ENCODE results near the gene VWA3A.

The VWA3A gene

DNA sequence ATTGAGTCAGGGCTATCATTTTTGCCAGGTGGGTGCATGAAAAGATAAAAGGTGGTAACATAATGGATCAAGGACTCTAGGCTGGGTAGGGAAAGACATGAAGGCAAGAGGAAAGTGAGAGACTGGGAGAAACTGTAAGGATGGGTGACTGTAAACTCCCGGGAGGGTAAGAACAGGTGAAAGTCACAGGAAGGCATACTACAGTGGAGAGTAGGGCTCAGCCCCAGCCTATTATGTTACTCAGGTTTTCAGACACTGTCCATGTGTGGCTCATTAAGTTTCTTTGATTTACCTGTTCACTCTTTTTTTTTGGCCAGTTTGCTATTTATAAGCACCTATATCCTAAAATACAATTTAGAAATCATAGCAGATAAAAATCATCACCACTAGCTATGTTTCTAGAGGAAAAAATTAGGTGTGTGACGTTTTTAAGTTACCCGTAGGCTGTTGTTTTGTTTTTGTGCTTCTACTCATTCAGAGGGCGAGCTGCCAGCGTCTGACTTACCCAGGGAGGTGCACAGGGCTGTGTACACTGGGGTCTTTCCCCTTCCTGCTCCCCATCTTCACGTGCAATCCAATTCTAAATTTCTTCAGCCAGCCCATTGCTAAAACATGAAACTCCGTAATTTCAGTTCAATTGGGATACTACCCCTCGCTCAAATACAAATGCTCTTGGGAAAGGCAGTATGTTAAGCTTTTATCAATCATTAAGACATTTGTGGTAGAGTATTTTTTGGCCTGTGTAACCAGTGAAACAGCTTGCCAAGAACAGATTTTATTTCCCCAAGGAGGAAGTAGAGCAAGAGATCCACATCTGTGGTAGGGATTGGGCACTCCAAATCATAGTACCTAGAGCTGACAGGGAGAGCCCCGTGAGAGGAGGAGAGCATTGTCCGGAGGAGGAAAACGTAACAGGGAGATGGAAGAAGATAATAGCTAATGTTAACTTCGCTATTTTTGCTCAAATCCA lies 21.7 kb upstream of the VWA3A start:
- H3K27me3 ChIP-seq (ENCODE audit: control insufficient read depth, insufficient read depth, low read length): no peaks in the 10 kb centered on the region
- H3K36me3 ChIP-seq (ENCODE audit: control insufficient read depth, insufficient read depth, low read length): no peaks in the 10 kb centered on the region
- no peaks in the 10 kb centered on the region for H3K9me3 ChIP-seq (ENCODE audit: control insufficient read depth, insufficient read depth, low read length)
- H3K4me3 ChIP-seq (ENCODE audit: low read depth, low read length): no peak overlapping the region
- H3K4me1 ChIP-seq (ENCODE audit: control insufficient read depth, insufficient read depth, low read length): no peaks in the 10 kb centered on the region
- H3K9ac ChIP-seq (ENCODE audit: low read depth, low read length): no peak overlapping the region
- H3K27ac ChIP-seq (ENCODE audit: low read depth, low read length): no peak overlapping the region

DNA sequence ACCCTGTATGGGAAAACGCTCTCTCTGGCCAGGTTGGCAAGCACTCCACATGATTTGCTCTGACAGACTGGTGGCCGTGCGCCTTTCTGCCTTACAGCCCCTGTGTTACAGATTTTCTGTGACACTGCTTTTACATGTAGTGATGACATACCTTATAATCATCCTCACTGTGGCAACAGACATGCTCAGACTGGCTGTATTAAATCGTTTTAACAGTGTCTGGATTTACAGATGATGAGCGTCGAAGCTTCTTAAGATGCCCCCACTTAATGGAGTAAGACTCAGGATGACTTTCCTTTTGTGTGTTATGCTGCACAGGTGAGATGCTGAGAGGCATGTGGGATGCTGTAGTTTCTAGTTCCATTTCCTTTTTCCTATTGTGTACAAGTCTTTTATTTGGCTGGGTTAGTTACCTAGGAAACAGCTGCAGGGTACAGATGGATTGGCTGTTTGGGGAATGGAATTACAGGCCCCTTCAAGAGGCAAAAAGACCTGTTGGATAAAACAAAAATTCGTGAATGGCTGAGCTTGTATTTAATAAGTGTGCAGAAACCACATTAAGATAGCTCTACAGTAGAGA lies 20.9 kb upstream of the VWA3A start:
- H3K36me3 ChIP-seq (ENCODE audit: control insufficient read depth, insufficient read depth, low read length): no peaks in the 10 kb centered on the region
- H3K27me3 ChIP-seq (ENCODE audit: control insufficient read depth, insufficient read depth, low read length): no peaks in the 10 kb centered on the region
- no peak overlapping the region for H3K27ac ChIP-seq (ENCODE audit: low read depth, low read length)
- no peaks in the 10 kb centered on the region for H3K4me1 ChIP-seq (ENCODE audit: control insufficient read depth, insufficient read depth, low read length)
- H3K9ac ChIP-seq (ENCODE audit: low read depth, low read length): no peak overlapping the region
- no peak overlapping the region for H3K4me3 ChIP-seq (ENCODE audit: low read depth, low read length)
- H3K9me3 ChIP-seq (ENCODE audit: control insufficient read depth, insufficient read depth, low read length): no peaks in the 10 kb centered on the region

GRCh38 chr16:22073350-22073749 lies 19.0 kb upstream of the VWA3A start:
- Histone ChIP-seq H3K27ac (ENCODE audit: low read depth, low read length) (no peak overlapping the region), H3K27me3 (ENCODE audit: control insufficient read depth, insufficient read depth, low read length) (no peaks in the 10 kb centered on the region), H3K4me1 (ENCODE audit: control insufficient read depth, insufficient read depth, low read length) (no peaks in the 10 kb centered on the region), H3K4me3 (ENCODE audit: low read depth, low read length) (no peak overlapping the region), H3K9me3 (ENCODE audit: control insufficient read depth, insufficient read depth, low read length) (no peaks in the 10 kb centered on the region), H3K9ac (ENCODE audit: low read depth, low read length) (no peak overlapping the region), H3K36me3 (ENCODE audit: control insufficient read depth, insufficient read depth, low read length) (no peaks in the 10 kb centered on the region)

DNA sequence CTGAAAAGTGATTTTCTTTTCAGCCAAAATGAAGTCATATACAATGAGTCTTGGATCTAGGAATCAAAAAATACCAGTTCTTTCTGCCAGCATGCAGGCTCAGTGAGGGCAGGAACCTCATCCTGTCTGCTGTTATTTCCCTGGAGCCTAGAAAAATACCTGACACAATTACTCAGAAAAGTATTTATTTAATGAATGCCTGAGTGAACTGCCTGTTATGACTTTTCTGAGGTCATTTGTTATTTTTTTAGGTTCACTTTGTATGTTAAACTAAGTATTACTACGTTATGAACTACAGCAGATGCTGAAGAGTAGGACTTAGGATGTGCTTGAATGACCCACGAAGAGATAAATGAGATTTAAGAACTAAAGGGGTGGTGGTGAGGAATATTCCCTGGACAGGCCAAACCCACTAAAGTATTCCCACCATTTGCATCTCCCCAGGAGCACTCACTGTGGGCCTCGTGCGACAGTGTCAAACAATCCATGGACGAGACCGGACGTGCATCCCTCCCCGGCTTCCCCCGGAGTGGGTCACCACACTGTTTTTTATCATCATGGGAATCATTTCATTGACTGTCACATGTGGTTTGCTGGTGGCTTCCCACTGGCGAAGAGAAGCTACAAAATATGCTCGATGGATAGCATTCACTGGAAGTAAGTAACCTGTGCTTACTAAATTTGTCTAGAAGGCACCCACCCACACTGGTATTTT lies 17.1 kb upstream of the VWA3A start:
- no peak overlapping the region for H3K27ac ChIP-seq (ENCODE audit: low read depth, low read length)
- no peak overlapping the region for H3K9ac ChIP-seq (ENCODE audit: low read depth, low read length)
- H3K36me3 ChIP-seq (ENCODE audit: control insufficient read depth, insufficient read depth, low read length): no peaks in the 10 kb centered on the region
- no peak overlapping the region for H3K4me3 ChIP-seq (ENCODE audit: low read depth, low read length)
- H3K27me3 ChIP-seq (ENCODE audit: control insufficient read depth, insufficient read depth, low read length): no peaks in the 10 kb centered on the region
- H3K9me3 ChIP-seq (ENCODE audit: control insufficient read depth, insufficient read depth, low read length): no peaks in the 10 kb centered on the region
- H3K4me1 ChIP-seq (ENCODE audit: control insufficient read depth, insufficient read depth, low read length): no peaks in the 10 kb centered on the region

- no peak overlapping the region for H3K27ac ChIP-seq (ENCODE audit: low read depth, low read length)
- no peaks in the 10 kb centered on the region for H3K4me1 ChIP-seq (ENCODE audit: control insufficient read depth, insufficient read depth, low read length)
- H3K27me3 ChIP-seq (ENCODE audit: control insufficient read depth, insufficient read depth, low read length): no peaks in the 10 kb centered on the region
- H3K4me3 ChIP-seq (ENCODE audit: low read depth, low read length): no peak overlapping the region
- H3K9ac ChIP-seq (ENCODE audit: low read depth, low read length): no peak overlapping the region
- no peaks in the 10 kb centered on the region for H3K36me3 ChIP-seq (ENCODE audit: control insufficient read depth, insufficient read depth, low read length)
- no peaks in the 10 kb centered on the region for H3K9me3 ChIP-seq (ENCODE audit: control insufficient read depth, insufficient read depth, low read length)
These were observed 16.6 kb upstream of the VWA3A start for GRCh38 chr16:22075776-22076175.

DNA sequence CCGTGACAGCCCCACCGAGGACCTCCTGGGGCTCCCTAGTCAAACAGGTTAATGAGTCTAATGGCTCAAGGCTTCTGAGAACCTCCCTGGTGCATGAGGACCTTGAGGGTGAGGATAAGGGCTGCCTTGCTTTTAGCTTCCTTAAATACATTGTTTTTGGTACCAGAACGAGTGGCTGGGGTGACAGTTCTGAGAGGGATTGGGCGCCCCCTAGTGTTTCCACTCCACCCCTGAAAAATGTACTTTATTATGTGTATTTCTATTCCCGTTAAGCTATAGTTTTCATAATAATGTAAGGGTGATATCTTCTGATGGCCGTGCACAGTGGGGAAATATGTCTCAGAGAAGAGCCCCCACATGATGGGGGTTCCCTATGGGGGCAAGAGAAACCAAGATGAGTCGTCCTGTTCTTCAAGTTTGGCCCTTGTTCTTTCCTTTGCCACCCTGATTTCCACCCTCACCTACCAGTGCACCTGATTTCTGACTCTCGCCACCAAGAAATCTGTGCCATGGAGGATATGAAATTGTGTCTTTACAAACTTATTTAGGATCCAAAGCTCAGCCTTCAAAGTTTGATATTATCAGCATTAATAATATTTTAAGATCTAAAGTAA lies 14.5 kb upstream of the VWA3A start:
- Histone ChIP-seq H3K9ac (ENCODE audit: low read depth, low read length) (no peak overlapping the region), H3K27me3 (ENCODE audit: control insufficient read depth, insufficient read depth, low read length) (no peaks in the 10 kb centered on the region), H3K4me3 (ENCODE audit: low read depth, low read length) (no peak overlapping the region), H3K9me3 (ENCODE audit: control insufficient read depth, insufficient read depth, low read length) (no peaks in the 10 kb centered on the region), H3K4me1 (ENCODE audit: control insufficient read depth, insufficient read depth, low read length) (no peaks in the 10 kb centered on the region), H3K27ac (ENCODE audit: low read depth, low read length) (no peak overlapping the region), H3K36me3 (ENCODE audit: control insufficient read depth, insufficient read depth, low read length) (no peaks in the 10 kb centered on the region)

- H3K36me3 ChIP-seq (ENCODE audit: control insufficient read depth, insufficient read depth, low read length): no peaks in the 10 kb centered on the region
- H3K9me3 ChIP-seq (ENCODE audit: control insufficient read depth, insufficient read depth, low read length): no peaks in the 10 kb centered on the region
- no peaks in the 10 kb centered on the region for H3K27me3 ChIP-seq (ENCODE audit: control insufficient read depth, insufficient read depth, low read length)
- no peaks in the 10 kb centered on the region for H3K4me1 ChIP-seq (ENCODE audit: control insufficient read depth, insufficient read depth, low read length)
- no peak overlapping the region for H3K27ac ChIP-seq (ENCODE audit: low read depth, low read length)
- H3K4me3 ChIP-seq (ENCODE audit: low read depth, low read length): no peak overlapping the region
- no peak overlapping the region for H3K9ac ChIP-seq (ENCODE audit: low read depth, low read length)
These were observed 13.7 kb upstream of the VWA3A start for GRCh38 chr16:22078656-22079055.

GRCh38 chr16:22081050-22081449 lies 11.3 kb upstream of the VWA3A start:
- H3K9me3 ChIP-seq (ENCODE audit: control insufficient read depth, insufficient read depth, low read length): no peaks in the 10 kb centered on the region
- no peak overlapping the region for H3K27ac ChIP-seq (ENCODE audit: low read depth, low read length)
- no peak overlapping the region for H3K4me3 ChIP-seq (ENCODE audit: low read depth, low read length)
- no peaks in the 10 kb centered on the region for H3K27me3 ChIP-seq (ENCODE audit: control insufficient read depth, insufficient read depth, low read length)
- H3K36me3 ChIP-seq (ENCODE audit: control insufficient read depth, insufficient read depth, low read length): no peaks in the 10 kb centered on the region
- H3K9ac ChIP-seq (ENCODE audit: low read depth, low read length): no peak overlapping the region
- H3K4me1 ChIP-seq (ENCODE audit: control insufficient read depth, insufficient read depth, low read length): no peaks in the 10 kb centered on the region

DNA sequence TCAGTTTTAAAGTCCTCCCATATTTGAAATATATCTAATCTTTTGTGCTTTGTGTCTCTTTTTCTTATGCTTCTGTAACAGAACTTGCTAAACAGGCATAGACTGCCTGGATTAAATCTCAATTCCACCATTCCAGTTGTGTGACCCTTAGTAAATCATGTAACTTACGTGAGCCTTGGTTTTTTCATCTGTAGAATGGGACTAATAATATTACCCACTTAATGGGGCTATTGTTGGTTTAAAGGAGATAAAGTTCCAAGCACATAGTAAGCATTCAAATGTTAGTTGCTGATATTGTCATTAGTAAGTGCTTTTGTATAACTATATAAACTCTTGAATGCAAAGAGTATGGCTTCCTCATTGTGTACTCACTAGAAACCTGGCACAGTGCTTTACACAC lies 5.9 kb upstream of the VWA3A start:
- H3K9me3 ChIP-seq (ENCODE audit: control insufficient read depth, insufficient read depth, low read length): no peaks in the 10 kb centered on the region
- no peaks in the 10 kb centered on the region for H3K27me3 ChIP-seq (ENCODE audit: control insufficient read depth, insufficient read depth, low read length)
- H3K27ac ChIP-seq (ENCODE audit: low read depth, low read length): no peak overlapping the region

DNA sequence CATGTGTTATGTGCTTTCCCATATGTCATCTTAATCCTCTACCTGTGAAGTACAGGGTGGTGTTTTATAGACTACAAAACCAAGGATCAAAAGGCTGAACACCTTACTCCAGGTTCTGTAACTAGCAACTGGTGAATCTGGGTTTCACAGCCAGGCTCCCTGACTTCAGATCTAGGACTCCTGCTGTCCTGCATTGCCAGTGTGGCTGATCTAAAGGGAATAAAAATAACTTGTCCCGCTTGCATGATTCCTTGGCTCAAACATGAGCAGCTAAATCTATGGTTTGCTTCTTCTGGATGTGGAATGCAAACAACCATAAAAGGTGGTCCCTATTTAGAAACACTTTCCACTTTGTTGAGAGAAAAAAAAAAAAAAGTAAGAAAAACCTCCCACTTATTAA lies 3.7 kb upstream of the VWA3A start:
- Histone ChIP-seq H3K4me1 (ENCODE audit: control insufficient read depth, insufficient read depth, low read length) (peaks cover 13% of the 10 kb centered on the region), H3K9ac (ENCODE audit: low read depth, low read length) (no peak overlapping the region), H3K27me3 (ENCODE audit: control insufficient read depth, insufficient read depth, low read length) (no peaks in the 10 kb centered on the region), H3K9me3 (ENCODE audit: control insufficient read depth, insufficient read depth, low read length) (no peaks in the 10 kb centered on the region), H3K4me3 (ENCODE audit: low read depth, low read length) (no peak overlapping the region), H3K36me3 (ENCODE audit: control insufficient read depth, insufficient read depth, low read length) (no peaks in the 10 kb centered on the region), H3K27ac (ENCODE audit: low read depth, low read length) (no peak overlapping the region)

More for the DNA sequence above, 5.9 kb upstream of the VWA3A start:
- Histone ChIP-seq H3K36me3 (ENCODE audit: control insufficient read depth, insufficient read depth, low read length) (no peaks in the 10 kb centered on the region), H3K9ac (ENCODE audit: low read depth, low read length) (no peak overlapping the region), H3K4me3 (ENCODE audit: low read depth, low read length) (no peak overlapping the region), H3K4me1 (ENCODE audit: control insufficient read depth, insufficient read depth, low read length) (no peaks in the 10 kb centered on the region)

Measured in HUES48 (cell line).